Measurements from ENCODE around the gene CGRRF1.
A peak's percentile ranks its signal among the peaks of the same experiment; 100 is the strongest.

CGRRF1 gene, protein sequence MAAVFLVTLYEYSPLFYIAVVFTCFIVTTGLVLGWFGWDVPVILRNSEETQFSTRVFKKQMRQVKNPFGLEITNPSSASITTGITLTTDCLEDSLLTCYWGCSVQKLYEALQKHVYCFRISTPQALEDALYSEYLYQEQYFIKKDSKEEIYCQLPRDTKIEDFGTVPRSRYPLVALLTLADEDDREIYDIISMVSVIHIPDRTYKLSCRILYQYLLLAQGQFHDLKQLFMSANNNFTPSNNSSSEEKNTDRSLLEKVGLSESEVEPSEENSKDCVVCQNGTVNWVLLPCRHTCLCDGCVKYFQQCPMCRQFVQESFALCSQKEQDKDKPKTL
- total RNA-seq = 20.3 to 30.1 (median 22.0) reads per million in 3 donors

DNA sequence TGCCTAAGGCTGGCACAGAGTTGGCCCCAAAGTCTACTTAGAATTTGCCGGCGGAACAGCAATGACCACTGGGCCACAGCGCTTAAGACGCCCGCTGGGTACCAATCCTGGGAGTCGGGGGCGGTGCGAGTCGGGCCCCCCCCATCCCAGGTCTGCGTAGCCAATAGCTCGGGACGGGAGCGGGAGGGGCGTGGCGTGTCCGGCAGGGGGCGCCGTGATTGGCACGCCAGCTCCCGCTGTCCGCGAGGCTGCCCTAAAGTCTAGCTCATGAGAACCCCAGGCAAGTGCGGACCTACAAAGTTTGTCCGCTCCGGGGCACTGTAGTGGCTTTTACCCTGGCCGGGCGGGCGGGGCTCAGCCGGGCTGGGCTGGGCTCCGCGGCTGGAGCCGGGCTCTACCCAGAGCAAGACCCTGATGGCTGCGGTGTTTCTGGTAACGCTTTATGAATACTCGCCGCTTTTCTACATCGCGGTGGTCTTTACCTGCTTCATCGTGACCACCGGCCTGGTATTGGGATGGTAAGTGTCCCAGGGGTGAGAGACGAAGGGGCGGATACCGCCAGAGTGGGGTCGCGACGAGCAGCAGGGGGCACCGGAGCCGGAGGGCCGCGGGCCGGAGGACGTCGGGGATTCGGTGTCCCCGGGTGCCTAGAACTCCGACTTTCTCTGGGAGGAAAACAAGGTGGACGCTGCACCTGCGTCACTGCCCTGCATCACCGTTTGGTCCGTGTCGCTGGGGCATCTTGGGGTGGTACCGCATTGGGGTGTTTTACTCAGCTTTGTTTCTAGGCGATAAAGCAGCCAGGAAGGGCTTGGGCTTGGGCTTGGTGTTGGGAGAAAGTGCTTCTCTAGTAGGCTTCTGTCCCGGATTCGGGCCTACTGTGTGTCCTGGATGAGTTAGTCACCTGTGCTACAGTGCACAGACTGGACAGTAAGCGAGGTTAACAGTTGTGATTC is at the start of gene CGRRF1:
Gene CGRRF1, plus strand, starts transcription at position 361 of the 956 bp plus-strand sequence. Its CDS starts 54 bp downstream, at position 415.
- peak; percentile 92 to 95 (median 93) for DNase-seq
- Histone ChIP-seq H3K36me3 (ENCODE audit: control insufficient read depth, insufficient read depth, low read length) (no peaks in the 10 kb centered on the region), H3K4me1 (ENCODE audit: control insufficient read depth, insufficient read depth, low read length, poor library complexity, severe bottlenecking) (peaks cover 8% of the 10 kb centered on the region), H3K9me3 (ENCODE audit: control insufficient read depth, low read length) (no peaks in the 10 kb centered on the region), H3K4me3 (ENCODE audit: insufficient read depth, low read depth, low read length, poor library complexity, severe bottlenecking) (peak within 1 kb of the TSS; percentile 85), H3K27ac (ENCODE audit: insufficient read depth, low read length, poor library complexity, severe bottlenecking) (peak within 1 kb of the TSS; percentile 71), H3K27me3 (replicated peaks; ENCODE audit: control insufficient read depth, insufficient read depth, low read length, poor library complexity, severe bottlenecking) (no peaks in the 10 kb centered on the region)

DNA sequence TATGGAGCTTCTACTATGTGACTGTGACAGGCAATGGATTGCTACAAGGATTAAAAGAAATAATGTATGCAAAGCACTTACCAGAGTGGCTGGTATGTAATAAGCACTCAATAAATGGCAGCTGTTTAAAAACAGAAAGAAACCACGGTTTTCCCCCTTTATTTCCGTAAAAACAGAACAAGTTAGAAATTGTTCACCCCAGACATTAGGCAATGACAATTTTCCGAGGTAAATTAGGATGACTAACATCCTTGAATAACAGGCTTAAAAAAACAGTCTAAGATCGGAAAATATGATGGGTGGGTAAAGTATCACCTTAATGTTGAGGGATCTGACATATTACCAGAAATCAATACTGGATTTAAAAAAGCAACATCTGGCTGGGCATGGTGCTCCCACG is 47.7 kb upstream of the CGRRF1 start:
- no peak overlapping the region for H3K27ac ChIP-seq (ENCODE audit: insufficient read depth, low read length, poor library complexity, severe bottlenecking)
- DNase-seq = no peak
- no peaks in the 10 kb centered on the region for H3K27me3 ChIP-seq (replicated peaks; ENCODE audit: control insufficient read depth, insufficient read depth, low read length, poor library complexity, severe bottlenecking)
- no peak overlapping the region for H3K4me3 ChIP-seq (ENCODE audit: insufficient read depth, low read depth, low read length, poor library complexity, severe bottlenecking)
- no peaks in the 10 kb centered on the region for H3K4me1 ChIP-seq (ENCODE audit: control insufficient read depth, insufficient read depth, low read length, poor library complexity, severe bottlenecking)
- H3K36me3 ChIP-seq (ENCODE audit: control insufficient read depth, insufficient read depth, low read length) = no peaks in the 10 kb centered on the region
- H3K9me3 ChIP-seq (ENCODE audit: control insufficient read depth, low read length) = no peaks in the 10 kb centered on the region

DNA sequence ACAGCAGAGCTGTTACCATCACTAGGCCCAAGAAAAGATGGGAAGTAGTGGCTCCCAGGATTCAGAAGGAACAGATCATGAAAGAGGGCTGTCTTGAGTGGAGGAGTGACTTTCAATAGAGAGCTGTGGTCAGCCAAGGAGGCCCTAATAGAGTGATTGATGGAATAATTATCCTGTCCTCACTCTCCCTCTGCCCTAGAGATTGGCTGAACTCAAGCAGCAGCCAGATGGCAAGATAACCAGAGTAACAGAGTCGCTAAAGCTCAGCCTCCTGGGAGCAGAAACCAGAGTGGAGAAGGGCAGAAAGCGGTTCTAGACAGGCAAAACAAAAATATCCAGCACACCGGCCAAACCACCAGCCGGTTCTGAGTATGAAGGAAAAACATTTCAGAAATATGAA is 44.1 kb upstream of the CGRRF1 start:
- no peak overlapping the region for H3K4me3 ChIP-seq (ENCODE audit: insufficient read depth, low read depth, low read length, poor library complexity, severe bottlenecking)
- no peaks in the 10 kb centered on the region for H3K4me1 ChIP-seq (ENCODE audit: control insufficient read depth, insufficient read depth, low read length, poor library complexity, severe bottlenecking)
- DNase-seq = no peak

DNA sequence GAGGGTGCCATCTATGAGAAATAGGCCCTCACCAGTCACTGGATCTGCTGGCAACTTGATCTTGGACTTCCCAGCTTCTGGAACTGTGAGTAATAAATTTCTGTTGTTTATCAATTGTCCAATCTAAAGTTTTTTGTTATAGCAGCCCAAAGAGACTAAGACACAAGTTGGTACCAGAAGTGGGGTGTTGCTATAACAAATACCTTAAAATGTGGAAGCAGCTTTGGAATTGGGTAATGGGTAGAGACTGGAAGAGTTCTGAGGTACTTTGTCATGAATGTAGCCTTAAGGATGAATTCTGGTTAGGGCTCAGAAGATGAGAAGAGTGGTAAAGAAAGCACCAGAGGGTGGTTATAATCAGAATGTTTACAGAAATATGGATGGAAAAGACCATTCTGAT is 42.4 kb upstream of the CGRRF1 start:
- no peaks in the 10 kb centered on the region for H3K36me3 ChIP-seq (ENCODE audit: control insufficient read depth, insufficient read depth, low read length)
- no peak overlapping the region for H3K4me3 ChIP-seq (ENCODE audit: insufficient read depth, low read depth, low read length, poor library complexity, severe bottlenecking)
- no peak overlapping the region for H3K27ac ChIP-seq (ENCODE audit: insufficient read depth, low read length, poor library complexity, severe bottlenecking)
- DNase-seq = no peak
- no peaks in the 10 kb centered on the region for H3K4me1 ChIP-seq (ENCODE audit: control insufficient read depth, insufficient read depth, low read length, poor library complexity, severe bottlenecking)
- peaks cover 5% of the 10 kb centered on the region for H3K9me3 ChIP-seq (ENCODE audit: control insufficient read depth, low read length)
- H3K27me3 ChIP-seq (replicated peaks; ENCODE audit: control insufficient read depth, insufficient read depth, low read length, poor library complexity, severe bottlenecking) = no peaks in the 10 kb centered on the region

More for the DNA sequence above, 44.1 kb upstream of the CGRRF1 start:
- no peaks in the 10 kb centered on the region for H3K27me3 ChIP-seq (replicated peaks; ENCODE audit: control insufficient read depth, insufficient read depth, low read length, poor library complexity, severe bottlenecking)
- peaks cover 5% of the 10 kb centered on the region for H3K9me3 ChIP-seq (ENCODE audit: control insufficient read depth, low read length)
- no peaks in the 10 kb centered on the region for H3K36me3 ChIP-seq (ENCODE audit: control insufficient read depth, insufficient read depth, low read length)
- no peak overlapping the region for H3K27ac ChIP-seq (ENCODE audit: insufficient read depth, low read length, poor library complexity, severe bottlenecking)

DNA sequence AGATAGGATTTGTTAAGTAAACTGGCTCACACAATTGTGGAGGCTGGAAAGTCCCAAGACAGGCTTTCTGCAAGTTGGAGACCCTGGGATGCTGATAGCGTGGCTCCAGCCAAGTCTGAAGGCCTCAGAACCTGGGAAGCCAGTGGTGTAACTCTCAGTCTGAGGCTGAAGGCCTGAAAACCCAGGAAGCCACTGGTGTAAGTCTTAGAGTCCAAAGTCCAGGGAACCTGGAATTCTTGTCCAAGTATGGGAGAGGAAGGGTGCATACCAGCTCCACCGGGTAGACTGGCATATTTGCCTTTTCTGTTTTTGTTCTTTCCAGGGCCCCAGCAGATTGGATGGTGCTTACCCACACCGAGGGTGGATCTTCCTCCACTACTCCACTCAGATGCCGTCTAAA is 39.0 kb upstream of the CGRRF1 start:
- Histone ChIP-seq H3K27me3 (replicated peaks; ENCODE audit: control insufficient read depth, insufficient read depth, low read length, poor library complexity, severe bottlenecking) (no peaks in the 10 kb centered on the region), H3K4me3 (ENCODE audit: insufficient read depth, low read depth, low read length, poor library complexity, severe bottlenecking) (no peak overlapping the region), H3K9me3 (ENCODE audit: control insufficient read depth, low read length) (peaks cover 5% of the 10 kb centered on the region), H3K27ac (ENCODE audit: insufficient read depth, low read length, poor library complexity, severe bottlenecking) (no peak overlapping the region), H3K36me3 (ENCODE audit: control insufficient read depth, insufficient read depth, low read length) (peaks cover 3% of the 10 kb centered on the region), H3K4me1 (ENCODE audit: control insufficient read depth, insufficient read depth, low read length, poor library complexity, severe bottlenecking) (no peaks in the 10 kb centered on the region)
- DNase-seq = no peak

DNA sequence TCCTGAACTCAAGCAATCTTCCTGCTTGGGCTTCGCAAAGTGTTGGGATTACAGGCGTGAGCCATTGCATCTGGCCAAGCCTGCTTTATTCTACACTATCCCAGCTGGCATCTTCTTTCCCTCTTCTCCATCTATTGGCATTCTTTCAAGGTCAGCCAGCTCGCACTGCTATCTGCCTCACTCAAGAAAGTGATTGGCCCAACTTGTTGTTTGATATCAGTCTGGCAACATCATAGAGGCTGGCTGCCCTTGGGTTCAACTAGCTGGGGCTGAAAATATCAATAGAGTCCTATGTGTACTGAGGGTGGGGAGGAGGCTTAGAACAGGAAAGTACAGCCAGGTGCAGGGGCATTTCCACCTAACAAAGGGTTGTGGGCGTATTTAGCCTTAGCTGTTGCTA is 38.1 kb upstream of the CGRRF1 start:
- Histone ChIP-seq H3K4me3 (ENCODE audit: insufficient read depth, low read depth, low read length, poor library complexity, severe bottlenecking) (no peak overlapping the region), H3K27ac (ENCODE audit: insufficient read depth, low read length, poor library complexity, severe bottlenecking) (no peak overlapping the region), H3K27me3 (replicated peaks; ENCODE audit: control insufficient read depth, insufficient read depth, low read length, poor library complexity, severe bottlenecking) (no peaks in the 10 kb centered on the region), H3K9me3 (ENCODE audit: control insufficient read depth, low read length) (peaks cover 5% of the 10 kb centered on the region), H3K36me3 (ENCODE audit: control insufficient read depth, insufficient read depth, low read length) (peaks cover 3% of the 10 kb centered on the region), H3K4me1 (ENCODE audit: control insufficient read depth, insufficient read depth, low read length, poor library complexity, severe bottlenecking) (no peaks in the 10 kb centered on the region)
- DNase-seq = no peak

DNA sequence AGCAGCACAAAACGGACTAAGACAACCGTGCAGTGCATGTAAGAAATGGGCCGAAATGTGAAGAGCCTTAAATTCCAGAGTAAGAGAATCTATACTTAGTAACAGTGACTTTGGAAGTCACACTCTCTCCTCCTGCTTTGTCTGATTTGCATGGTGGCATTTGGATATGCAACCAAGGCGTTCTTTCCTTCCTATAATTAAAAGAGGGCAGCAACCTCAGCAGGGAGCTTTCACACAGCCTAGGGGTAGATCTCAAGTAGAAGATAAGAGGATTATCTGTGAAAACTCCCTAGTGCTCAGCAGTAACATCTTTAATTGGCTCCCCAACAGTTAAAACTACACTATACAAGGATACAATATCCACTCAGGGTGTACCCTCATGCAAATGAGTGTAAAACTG is 37.4 kb upstream of the CGRRF1 start:
- H3K27me3 ChIP-seq (replicated peaks; ENCODE audit: control insufficient read depth, insufficient read depth, low read length, poor library complexity, severe bottlenecking) = no peaks in the 10 kb centered on the region
- peaks cover 5% of the 10 kb centered on the region for H3K36me3 ChIP-seq (ENCODE audit: control insufficient read depth, insufficient read depth, low read length)

DNA sequence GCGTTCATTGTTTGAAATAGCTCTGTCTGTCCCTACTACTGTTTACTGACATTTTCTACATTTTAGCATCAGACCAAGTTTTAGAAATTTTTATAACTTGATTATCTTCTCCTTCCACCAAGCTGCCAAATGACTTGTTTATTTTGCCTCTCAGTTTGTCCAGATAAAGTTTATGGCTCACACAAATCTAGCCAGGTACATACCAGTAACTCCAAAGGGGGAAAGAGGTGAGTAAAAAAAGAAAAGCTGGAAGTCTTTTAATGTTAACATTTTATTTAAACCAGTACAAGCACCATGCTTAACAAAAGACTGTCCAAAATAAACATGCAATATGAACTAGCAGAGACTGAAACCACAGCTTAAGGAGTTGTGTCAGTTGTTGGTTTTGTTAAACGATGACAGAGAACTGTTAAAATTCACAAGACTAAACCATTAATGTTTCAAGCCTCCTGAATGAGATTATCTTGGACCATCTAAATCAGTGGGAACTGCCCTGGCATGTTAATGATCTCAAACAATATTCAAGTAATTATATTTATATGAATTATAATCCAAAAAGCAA is 35.4 kb upstream of the CGRRF1 start:
- DNase-seq = no peak
- Histone ChIP-seq H3K4me3 (ENCODE audit: insufficient read depth, low read depth, low read length, poor library complexity, severe bottlenecking) (no peak overlapping the region), H3K27ac (ENCODE audit: insufficient read depth, low read length, poor library complexity, severe bottlenecking) (no peak overlapping the region), H3K36me3 (ENCODE audit: control insufficient read depth, insufficient read depth, low read length) (peaks cover 19% of the 10 kb centered on the region), H3K27me3 (replicated peaks; ENCODE audit: control insufficient read depth, insufficient read depth, low read length, poor library complexity, severe bottlenecking) (no peaks in the 10 kb centered on the region), H3K4me1 (ENCODE audit: control insufficient read depth, insufficient read depth, low read length, poor library complexity, severe bottlenecking) (no peaks in the 10 kb centered on the region), H3K9me3 (ENCODE audit: control insufficient read depth, low read length) (no peaks in the 10 kb centered on the region)

More for the DNA sequence above, 37.4 kb upstream of the CGRRF1 start:
- Histone ChIP-seq H3K9me3 (ENCODE audit: control insufficient read depth, low read length) (peaks cover 5% of the 10 kb centered on the region), H3K27ac (ENCODE audit: insufficient read depth, low read length, poor library complexity, severe bottlenecking) (no peak overlapping the region), H3K4me1 (ENCODE audit: control insufficient read depth, insufficient read depth, low read length, poor library complexity, severe bottlenecking) (no peaks in the 10 kb centered on the region), H3K4me3 (ENCODE audit: insufficient read depth, low read depth, low read length, poor library complexity, severe bottlenecking) (no peak overlapping the region)
- DNase-seq = no peak

DNA sequence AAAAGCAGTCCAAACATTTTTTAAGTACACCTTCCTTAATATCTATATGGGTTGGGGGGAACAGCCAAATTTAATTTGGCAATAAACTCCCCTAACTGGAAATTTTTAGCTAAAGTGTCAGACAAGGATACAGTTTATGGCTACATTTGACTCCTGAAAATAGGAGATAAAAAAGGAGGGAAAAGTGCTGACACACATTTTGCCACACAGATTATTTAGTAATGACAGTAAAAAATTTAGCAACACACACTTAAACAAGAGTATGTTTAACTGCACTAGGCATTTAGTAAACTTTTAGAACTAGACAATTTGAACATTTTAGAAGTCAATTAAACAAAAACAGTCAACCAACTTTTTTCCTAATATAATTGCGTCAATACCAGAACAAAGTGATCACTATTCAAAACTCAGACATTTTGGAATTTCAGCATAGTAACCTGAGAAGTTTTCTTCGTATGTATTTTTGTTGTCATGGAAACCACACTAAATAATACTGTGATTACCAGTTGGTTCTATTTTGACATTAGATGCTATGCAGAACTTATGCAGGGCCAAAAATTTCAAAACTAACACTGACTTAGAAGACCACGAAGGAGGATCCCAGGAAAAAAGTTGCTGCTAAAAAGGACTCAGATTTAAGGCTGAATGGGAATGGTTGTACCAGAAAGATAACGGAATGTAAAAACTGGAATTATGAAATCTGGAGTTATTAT is 34.4 kb upstream of the CGRRF1 start:
- no peak for DNase-seq
- H3K4me3 ChIP-seq (ENCODE audit: insufficient read depth, low read depth, low read length, poor library complexity, severe bottlenecking) = no peak overlapping the region
- H3K27me3 ChIP-seq (replicated peaks; ENCODE audit: control insufficient read depth, insufficient read depth, low read length, poor library complexity, severe bottlenecking) = no peaks in the 10 kb centered on the region
- H3K9me3 ChIP-seq (ENCODE audit: control insufficient read depth, low read length) = no peaks in the 10 kb centered on the region
- peaks cover 19% of the 10 kb centered on the region for H3K36me3 ChIP-seq (ENCODE audit: control insufficient read depth, insufficient read depth, low read length)
- H3K4me1 ChIP-seq (ENCODE audit: control insufficient read depth, insufficient read depth, low read length, poor library complexity, severe bottlenecking) = no peaks in the 10 kb centered on the region
- H3K27ac ChIP-seq (ENCODE audit: insufficient read depth, low read length, poor library complexity, severe bottlenecking) = no peak overlapping the region

Measured in effector memory CD4-positive, alpha-beta T cell (primary cell).